Liver (tissue), 3 donors: ENCODE data around the gene MTSS2.

Experiments used
- CTCF ChIP-seq: fragments of 150-350 bp; IDR thresholded peaks from 2 replicates; pipeline ENCODE4 v1.5.1; 2017; ENCODE audit warnings: improper control_type of control experiment, low read depth, low read length; ENCODE audit not compliant: missing input control
- EGR1 ChIP-seq, 2 donors: IDR thresholded peaks; 2 replicates each; pipeline ENCODE4 v1.6.1; 2016 to 2018; ENCODE audit warnings: antibody characterized with exemption in 2 of 2, low read depth in 2 of 2
- REST ChIP-seq: IDR thresholded peaks from 2 replicates; pipeline ENCODE4 v1.6.1; 2016; ENCODE audit warnings: antibody characterized with exemption, mild to moderate bottlenecking
- RXRA ChIP-seq, 2 donors: IDR thresholded peaks; 2 replicates each; pipeline ENCODE4 v1.6.1; 2017 to 2018; ENCODE audit warnings: antibody characterized with exemption in 2 of 2, mild to moderate bottlenecking in 1 of 2
- TAF1 ChIP-seq: conservative IDR thresholded peaks from 2 replicates; pipeline ENCODE4 v1.6.1; 2016; ENCODE audit warnings: antibody characterized with exemption, mild to moderate bottlenecking
- YY1 ChIP-seq: IDR thresholded peaks from 2 replicates; pipeline ENCODE4 v1.6.1; 2016; ENCODE audit warnings: antibody characterized with exemption, mild to moderate bottlenecking
- ZBTB33 ChIP-seq: IDR thresholded peaks from 2 replicates; pipeline ENCODE4 v1.6.1; 2016; ENCODE audit warnings: antibody characterized with exemption
- donor health status: healthy.
- donor health status: healthy.

- TF ChIP-seq CTCF = no peak
- TF ChIP-seq TAF1 = no peak
- no peak for TF ChIP-seq ZBTB33
- TF ChIP-seq REST = no peak
- no peak for TF ChIP-seq RXRA (IDR thresholded peaks at IDR 0.05)
- TF ChIP-seq EGR1 (IDR thresholded peaks at IDR 0.05; ENCODE audit: low read depth in 2 of 2) = no peak
- TF ChIP-seq YY1 = no peak
Observed at GRCh38 chr16:70642633-70643032, 43.2 kb downstream of the MTSS2 start.
